Measurements from ENCODE around the gene GNG14. TPM values are rescaled to one million over a fixed set of nuclear protein-coding genes. Genes with fewer than 3 reads are reported as not detected.

Gene GNG14
- total and polyA plus RNA-seq, 2 of the 13 experiments (the other 11 are each of a cell fraction or from before 2014, with no cell fraction given) = not detected

GRCh38 chr19:12733369-12734214, 45.8 kb downstream of the GNG14 start:
- in situ Hi-C loops (cut with HindIII; ENCODE audit: extremely low pct_ligation_motif_present, low pct_unique_long_range_greater_than_20kb) = no loop called here
- intact Hi-C loops (cut with micrococcal nuclease; ENCODE audit: unreplicated experiment) = no loop called here
- ChIA-PET CTCF (ENCODE audit: low intra/inter-chr PET ratio, low total read pairs) (no interaction called here), POLR2A (interaction anchor here (0.6 to 3.4 kb wide), 9 partner anchors 10 to 67 kb away, joined by 3 to 51 read pairs (median 4); partner anchors contain the start of genes FBXW9, JUNB and TNPO2)
- DNase-seq (ENCODE audit: low spot score) = peak; percentile 44
- peaks cover 22 to 32% of the 10 kb centered on the region in 2 experiments for H3K36me3 ChIP-seq (replicated peaks in 1 of 2; ENCODE audit: control insufficient read depth in 1 of 2, insufficient read depth in 2 of 2, low read length in 2 of 2)
- H3K4me3 ChIP-seq (replicated peaks in 1 of 3; ENCODE audit: insufficient read depth in 1 of 3, low read depth in 2 of 3, low read length in 3 of 3) = peak overlapping the region; percentile 85 to 97 (median 86)
- H4K20me1 ChIP-seq (ENCODE audit: insufficient read depth, low read length) = peaks cover 20% of the 10 kb centered on the region
- H3K27ac ChIP-seq (ENCODE audit: extremely low read length, insufficient read depth, low read length) = peak overlapping the region; percentile 99
- peaks cover 46% of the 10 kb centered on the region for H3K4me1 ChIP-seq (ENCODE audit: insufficient read depth, low read length)
- TSS peak; percentile 58 for BruUV-seq (replicated peaks)
- H3K27me3 ChIP-seq (ENCODE audit: control insufficient read depth in 1 of 2, insufficient read depth in 2 of 2, low read length in 2 of 2) = no peaks in the 10 kb centered on the region; a peak in 1 of 5 replicates
- peaks cover 47% of the 10 kb centered on the region for H3K79me2 ChIP-seq (ENCODE audit: insufficient read depth, low read length)
- H3K4me2 ChIP-seq (ENCODE audit: low read depth, low read length) = peak overlapping the region; percentile 94
- WGBS (ENCODE audit: low lambda C conversion rate) = under 1% methylated on average over 12 of the region's 15 CpGs
- no peak for ATAC-seq
- no peak overlapping the region for H2AFZ ChIP-seq (ENCODE audit: low read length)
- FAIRE-seq = peak; percentile 71
- H3K9me3 ChIP-seq (ENCODE audit: low read length) = no peaks in the 10 kb centered on the region
- peak overlapping the region; percentile 98 for H3K9ac ChIP-seq (ENCODE audit: insufficient read depth, low read depth, low read length)
- TF ChIP-seq TMF1 (CRISPR knock-in tag; IDR thresholded peaks at IDR 0.05; ENCODE audit: low read depth) (0 out of 2 replicates have a peak, but pooled peaks have one; percentile 9), ZNF331 (CRISPR knock-in tag; IDR thresholded peaks at IDR 0.05) (0 out of 2 replicates have a peak, but pooled peaks have one; percentile 28), ZMYM4 (CRISPR knock-in tag; IDR thresholded peaks at IDR 0.05) (no peak), REL (CRISPR knock-in tag; conservative IDR thresholded peaks at IDR 0.05) (0 out of 2 replicates have a peak, but pooled peaks have one; percentile 20), LCORL (IDR thresholded peaks at IDR 0.05) (no peak), LCORL (CRISPR knock-in tag; IDR thresholded peaks at IDR 0.05) (peak; percentile 59; the same call in 1 of the 2 replicates), TGIF2 (CRISPR knock-in tag; IDR thresholded peaks at IDR 0.05) (0 out of 2 replicates have a peak, but pooled peaks have one; percentile 11), SAP130 (CRISPR knock-in tag; IDR thresholded peaks at IDR 0.05; ENCODE audit: low read depth) (peak; percentile 49), ZBTB43 (CRISPR knock-in tag; conservative IDR thresholded peaks at IDR 0.05) (0 out of 2 replicates have a peak, but pooled peaks have one; percentile 7), ARNTL (CRISPR knock-in tag; IDR thresholded peaks at IDR 0.05) (0 out of 2 replicates have a peak, but pooled peaks have one; percentile 5), XRCC5 (optimal IDR thresholded peaks at IDR 0.05; ENCODE audit: low read length) (peak; percentile 47), HMGXB4 (CRISPR knock-in tag; IDR thresholded peaks at IDR 0.05; ENCODE audit: borderline replicate concordance in 1 of 2, low read depth in 1 of 2) (peak in 1 of 2 experiments; percentile 20; a peak in 1 of 4 replicates), HNF4A (CRISPR knock-in tag; IDR thresholded peaks at IDR 0.05) (peak; percentile 52), HBP1 (CRISPR knock-in tag; IDR thresholded peaks at IDR 0.05; ENCODE audit: low read depth) (peak; percentile 85; the same call in 1 of the 2 replicates), KMT2A (CRISPR knock-in tag; IDR thresholded peaks at IDR 0.05) (0 out of 2 replicates have a peak, but pooled peaks have one; percentile 18), GATAD2A (CRISPR knock-in tag; IDR thresholded peaks at IDR 0.05) (0 out of 2 replicates have a peak, but pooled peaks have one; percentile 6)
